ENCODE measurements around the gene PHACTR1.

DNA sequence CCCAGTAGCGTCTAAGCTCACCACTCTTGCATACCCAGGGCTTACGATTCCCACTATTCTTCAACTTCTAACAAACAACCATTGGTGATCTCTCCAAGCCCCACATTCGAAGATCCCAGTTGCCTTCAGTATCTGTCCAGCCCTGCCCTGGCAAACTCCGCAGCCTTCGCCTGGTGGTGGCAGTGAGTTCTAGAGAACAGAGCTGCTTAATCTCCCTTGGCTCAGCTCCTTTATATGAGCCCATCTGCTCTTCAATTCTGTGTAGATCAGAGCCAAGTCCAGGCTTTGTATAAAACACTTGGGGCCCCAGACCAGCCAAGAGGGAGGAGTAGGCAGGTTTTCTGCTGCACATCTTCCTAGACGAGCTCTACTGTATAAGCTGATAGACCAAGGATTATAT lies 193.3 kb downstream of the PHACTR1 start:
- TF ChIP-seq, protein P1, sequence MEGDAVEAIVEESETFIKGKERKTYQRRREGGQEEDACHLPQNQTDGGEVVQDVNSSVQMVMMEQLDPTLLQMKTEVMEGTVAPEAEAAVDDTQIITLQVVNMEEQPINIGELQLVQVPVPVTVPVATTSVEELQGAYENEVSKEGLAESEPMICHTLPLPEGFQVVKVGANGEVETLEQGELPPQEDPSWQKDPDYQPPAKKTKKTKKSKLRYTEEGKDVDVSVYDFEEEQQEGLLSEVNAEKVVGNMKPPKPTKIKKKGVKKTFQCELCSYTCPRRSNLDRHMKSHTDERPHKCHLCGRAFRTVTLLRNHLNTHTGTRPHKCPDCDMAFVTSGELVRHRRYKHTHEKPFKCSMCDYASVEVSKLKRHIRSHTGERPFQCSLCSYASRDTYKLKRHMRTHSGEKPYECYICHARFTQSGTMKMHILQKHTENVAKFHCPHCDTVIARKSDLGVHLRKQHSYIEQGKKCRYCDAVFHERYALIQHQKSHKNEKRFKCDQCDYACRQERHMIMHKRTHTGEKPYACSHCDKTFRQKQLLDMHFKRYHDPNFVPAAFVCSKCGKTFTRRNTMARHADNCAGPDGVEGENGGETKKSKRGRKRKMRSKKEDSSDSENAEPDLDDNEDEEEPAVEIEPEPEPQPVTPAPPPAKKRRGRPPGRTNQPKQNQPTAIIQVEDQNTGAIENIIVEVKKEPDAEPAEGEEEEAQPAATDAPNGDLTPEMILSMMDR (IDR thresholded peaks at IDR 0.05), result no peak
- TF ChIP-seq POLR2A (IDR thresholded peaks at IDR 0.05), result no peak
